Neural progenitor cell (in vitro differentiated cells): ENCODE results near the gene SLC3A2. TPM values are rescaled to one million over a fixed set of nuclear protein-coding genes. Genes with fewer than 3 reads are reported as not detected.

Experiments used
- DNase-seq: peaks from one replicate; pipeline ENCODE4 v3.0.0-alpha.2; 2016; ENCODE audit warnings: low spot score
- H2AFZ ChIP-seq: fragments of 200-600 bp; sonication (generic); replicated peaks from 2 replicates; pipeline ENCODE4 v1.6.1; 2016; ENCODE audit warnings: antibody characterized with exemption
- H3F3A ChIP-seq: fragments of 200-600 bp; sonication (generic); 2 replicates; pipeline ENCODE4 v1.6.1; 2016; ENCODE audit warnings: antibody characterized with exemption, low read depth
- H3K27ac ChIP-seq: fragments of 200-600 bp; sonication (generic); 2 replicates; pipeline ENCODE4 v1.5.1; 2016; ENCODE audit warnings: mild to moderate bottlenecking
- H3K27me3 ChIP-seq: fragments of 200-600 bp; sonication (generic); 2 replicates; pipeline ENCODE4 v1.6.1; 2016; ENCODE audit warnings: mild to moderate bottlenecking, moderate library complexity
- H3K36me3 ChIP-seq: fragments of 200-600 bp; sonication (generic); 2 replicates; pipeline ENCODE4 v1.5.1; 2016
- H3K4me1 ChIP-seq: fragments of 200-600 bp; sonication (generic); 2 replicates; pipeline ENCODE4 v1.6.1; 2016; ENCODE audit warnings: mixed run types
- H3K4me2 ChIP-seq: fragments of 200-600 bp; sonication (generic); 2 replicates; pipeline ENCODE4 v1.6.1; 2016
- H3K4me3 ChIP-seq: fragments of 200-600 bp; sonication (generic); 2 replicates; pipeline ENCODE4 v1.5.1; 2016
- H3K79me2 ChIP-seq: fragments of 200-600 bp; sonication (generic); 2 replicates; pipeline ENCODE4 v1.6.1; 2016; ENCODE audit warnings: low read depth
- H3K9ac ChIP-seq: fragments of 200-600 bp; sonication (generic); 2 replicates; pipeline ENCODE4 v1.6.1; 2016
- H3K9me3 ChIP-seq: fragments of 200-600 bp; sonication (generic); 2 replicates; pipeline ENCODE4 v1.5.1; 2016; ENCODE audit warnings: low read depth
- H4K20me1 ChIP-seq: fragments of 200-600 bp; sonication (generic); 2 replicates; pipeline ENCODE4 v1.6.1; 2016; ENCODE audit warnings: low read depth
- H3K27ac Mint-ChIP-seq: 3 replicates; pipeline ENCODE4 v1.8.0; 2021; ENCODE audit warnings: mixed read lengths
- H3K27me3 Mint-ChIP-seq: 2 replicates; pipeline ENCODE4 v1.8.0; 2022; ENCODE audit warnings: low read depth, mild to moderate bottlenecking, inconsistent platforms, moderate library complexity, mixed read lengths; ENCODE audit not compliant: insufficient read depth
- H3K36me3 Mint-ChIP-seq: 3 replicates; pipeline ENCODE4 v1.8.0; 2021; ENCODE audit warnings: mixed read lengths
- H3K4me1 Mint-ChIP-seq: 3 replicates; pipeline ENCODE4 v1.8.0; 2021; ENCODE audit warnings: mixed read lengths
- H3K4me3 Mint-ChIP-seq: 3 replicates; pipeline ENCODE4 v1.8.0; 2021; ENCODE audit warnings: mild to moderate bottlenecking, moderate library complexity, mixed read lengths
- H3K9me3 Mint-ChIP-seq: 3 replicates; pipeline ENCODE4 v1.8.0; 2020; ENCODE audit warnings: mixed read lengths
- CTCF ChIP-seq: fragments of 200-600 bp; sonication (generic); IDR thresholded peaks from 2 replicates; pipeline ENCODE4 v1.5.1; 2017; ENCODE audit warnings: antibody characterized with exemption, mild to moderate bottlenecking
- EZH2 ChIP-seq: fragments of 200-600 bp; sonication (generic); IDR thresholded peaks from 2 replicates; pipeline ENCODE4 v1.6.1; 2017; ENCODE audit warnings: antibody characterized with exemption, mild to moderate bottlenecking, moderate library complexity
- EZH2phosphoT487 ChIP-seq: fragments of 200-600 bp; sonication (generic); IDR thresholded peaks from 2 replicates; pipeline ENCODE4 v1.6.1; 2017; ENCODE audit warnings: antibody characterized with exemption
- total RNA-seq: library from RNA; depleted of rRNA; stranded (reverse); fragments of >200 nt; gene quantifications from 2 replicates; pipeline ENCODE4 v1.2.3, GENCODE V29; 2015; ENCODE audit warnings: low replicate concordance

SLC3A2 gene
- total RNA-seq, 1 donor from 2014 or later, result 99.8 TPM

GRCh38 chr11:62909107-62909894, 28.6 kb downstream of the SLC3A2 start:
- no peaks in the 10 kb centered on the region for H3K36me3 ChIP-seq
- Mint-ChIP-seq H3K36me3 (no peaks in the 10 kb centered on the region), H3K9me3 (no peaks in the 10 kb centered on the region), H3K4me3 (no peak overlapping the region), H3K27ac (no peak overlapping the region), H3K4me1 (no peaks in the 10 kb centered on the region), H3K27me3 (peaks cover 10% of the 10 kb centered on the region)
- TF ChIP-seq EZH2 (no peak), CTCF (peak; percentile 75), EZH2phosphoT487 (no peak)
- no peak overlapping the region for H3K4me3 ChIP-seq
- peak overlapping the region; percentile 98 for H2AFZ ChIP-seq
- no peaks in the 10 kb centered on the region for H3K9me3 ChIP-seq
- H3K27me3 ChIP-seq, result no peaks in the 10 kb centered on the region
- no peak overlapping the region for H3K9ac ChIP-seq
- no peak overlapping the region for H3K4me2 ChIP-seq
- H4K20me1 ChIP-seq, result no peaks in the 10 kb centered on the region
- no peaks in the 10 kb centered on the region for H3K79me2 ChIP-seq
- no peak overlapping the region for H3K27ac ChIP-seq
- DNase-seq, result peak; percentile 86
- no peaks in the 10 kb centered on the region for H3F3A ChIP-seq
- peaks cover 3% of the 10 kb centered on the region for H3K4me1 ChIP-seq

GRCh38 chr11:62910141-62910882, 29.6 kb downstream of the SLC3A2 start:
- H3K27ac Mint-ChIP-seq, result no peak overlapping the region
- H3K9me3 ChIP-seq, result no peaks in the 10 kb centered on the region
- H3K27me3 Mint-ChIP-seq, result peaks cover 8% of the 10 kb centered on the region
- H3K27me3 ChIP-seq, result no peaks in the 10 kb centered on the region
- H3K36me3 Mint-ChIP-seq, result no peaks in the 10 kb centered on the region
- no peak overlapping the region for H3K4me3 Mint-ChIP-seq
- no peaks in the 10 kb centered on the region for H3K79me2 ChIP-seq
- no peak for DNase-seq
- H3K4me2 ChIP-seq, result no peak overlapping the region
- no peaks in the 10 kb centered on the region for H3K9me3 Mint-ChIP-seq
- no peaks in the 10 kb centered on the region for H3K4me1 Mint-ChIP-seq
- no peak overlapping the region for H2AFZ ChIP-seq
- no peaks in the 10 kb centered on the region for H4K20me1 ChIP-seq
- TF ChIP-seq EZH2phosphoT487, result no peak
- H3K36me3 ChIP-seq, result no peaks in the 10 kb centered on the region
- H3K4me3 ChIP-seq, result no peak overlapping the region
- no peaks in the 10 kb centered on the region for H3F3A ChIP-seq
- no peak overlapping the region for H3K27ac ChIP-seq
- H3K4me1 ChIP-seq, result peaks cover 3% of the 10 kb centered on the region
- H3K9ac ChIP-seq, result no peak overlapping the region

- peaks cover 3% of the 10 kb centered on the region for H3K4me1 ChIP-seq
- no peak overlapping the region for H3K4me3 Mint-ChIP-seq
- H3K27me3 Mint-ChIP-seq, result peaks cover 6% of the 10 kb centered on the region
- H3K27ac Mint-ChIP-seq, result peak overlapping the region; percentile 0
- no peak overlapping the region for H3K4me3 ChIP-seq
- no peak for TF ChIP-seq EZH2phosphoT487
- no peak for TF ChIP-seq CTCF
- H3K36me3 Mint-ChIP-seq, result no peaks in the 10 kb centered on the region
- H3K4me1 Mint-ChIP-seq, result no peaks in the 10 kb centered on the region
- no peaks in the 10 kb centered on the region for H3K36me3 ChIP-seq
- no peak for DNase-seq
- H3K4me2 ChIP-seq, result no peak overlapping the region
- no peak overlapping the region for H3K27ac ChIP-seq
- H3K9me3 ChIP-seq, result no peaks in the 10 kb centered on the region
- peaks cover 2% of the 10 kb centered on the region for H3K9me3 Mint-ChIP-seq
- H3K27me3 ChIP-seq, result no peaks in the 10 kb centered on the region
- no peaks in the 10 kb centered on the region for H4K20me1 ChIP-seq
- H3K9ac ChIP-seq, result no peak overlapping the region
- H2AFZ ChIP-seq, result no peak overlapping the region
- H3K79me2 ChIP-seq, result no peaks in the 10 kb centered on the region
- no peaks in the 10 kb centered on the region for H3F3A ChIP-seq
Measured at GRCh38 chr11:62911137-62912130, 30.7 kb downstream of the SLC3A2 start.
